OCI-LY1 (cell line): Measurements from ENCODE around the gene VAMP4.
A peak's percentile ranks its signal among the peaks of the same experiment; 100 is the strongest.

Experiments
- H2AFZ ChIP-seq: fragments of 200-600 bp; sonication (generic), shearing (Covaris generic); 2 replicates; pipeline ENCODE4 v1.6.0; 2014; ENCODE audit warnings: antibody characterized with exemption, mild to moderate bottlenecking, low read length
- H3F3A ChIP-seq: fragments of 200-600 bp; sonication (generic), shearing (Covaris generic); 2 replicates; pipeline ENCODE4 v1.6.0; 2014; ENCODE audit warnings: mild to moderate bottlenecking, antibody characterized with exemption, low read length, moderate library complexity; ENCODE audit not compliant: insufficient read depth
- H3K27ac ChIP-seq: fragments of 200-600 bp; sonication (generic); 2 replicates; pipeline ENCODE4 v1.5.1; 2014; ENCODE audit warnings: low read length, mixed run types, mild to moderate bottlenecking, low read depth; ENCODE audit not compliant: poor library complexity, severe bottlenecking
- H3K27me3 ChIP-seq: fragments of 200-600 bp; sonication (generic); 2 replicates; pipeline ENCODE4 v1.6.0; 2014; ENCODE audit warnings: antibody characterized with exemption, mild to moderate bottlenecking, low read length, moderate library complexity; ENCODE audit not compliant: insufficient read depth
- H3K36me3 ChIP-seq: fragments of 200-600 bp; sonication (generic); 2 replicates; pipeline ENCODE4 v1.6.1; 2014; ENCODE audit warnings: mild to moderate bottlenecking, antibody characterized with exemption, low read length, moderate library complexity, mixed read lengths; ENCODE audit not compliant: insufficient read depth
- H3K4me1 ChIP-seq: fragments of 200-600 bp; sonication (generic); 2 replicates; pipeline ENCODE4 v1.5.1; 2014; ENCODE audit warnings: mild to moderate bottlenecking, low read length, moderate library complexity; ENCODE audit not compliant: insufficient read depth, severe bottlenecking
- H3K4me2 ChIP-seq: fragments of 200-600 bp; sonication (generic), shearing (Covaris generic); 2 replicates; pipeline ENCODE4 v1.6.1; 2014; ENCODE audit warnings: low read length
- H3K4me3 ChIP-seq: fragments of 200-600 bp; sonication (generic); 2 replicates; pipeline ENCODE4 v1.5.1; 2014; ENCODE audit warnings: low read length, low read depth, mild to moderate bottlenecking, mixed read lengths; ENCODE audit not compliant: poor library complexity, severe bottlenecking
- H3K79me2 ChIP-seq: fragments of 200-600 bp; shearing (Covaris generic); 2 replicates; pipeline ENCODE4 v1.6.1; 2016; ENCODE audit warnings: mixed run types, low read length, mixed read lengths; ENCODE audit not compliant: insufficient read depth
- H3K9ac ChIP-seq: fragments of 200-600 bp; sonication (generic), shearing (Covaris generic); 2 replicates; pipeline ENCODE4 v1.6.1; 2014; ENCODE audit warnings: mild to moderate bottlenecking, low read length, mixed read lengths
- H3K9me2 ChIP-seq: fragments of 200-600 bp; sonication (generic), shearing (Covaris generic); 2 replicates; pipeline ENCODE4 v1.6.1; 2014; ENCODE audit warnings: low read depth, mild to moderate bottlenecking, low read length, mixed read lengths
- H3K9me3 ChIP-seq: fragments of 200-600 bp; shearing (Covaris generic); 2 replicates; pipeline ENCODE4 v1.6.1; 2014; ENCODE audit warnings: low read length, mixed read lengths
- H4K20me1 ChIP-seq: fragments of 200-600 bp; sonication (generic), shearing (Covaris generic); 2 replicates; pipeline ENCODE4 v1.6.0; 2016; ENCODE audit warnings: mild to moderate bottlenecking, low read length; ENCODE audit not compliant: insufficient read depth
- EZH2 ChIP-seq: fragments of 200-600 bp; sonication (generic), shearing (Covaris generic); IDR thresholded peaks from 2 replicates; pipeline ENCODE4 v1.8.0; 2017; ENCODE audit warnings: borderline replicate concordance, mixed run types, mild to moderate bottlenecking, antibody characterized with exemption, low read length, moderate library complexity, mixed read lengths
- TF ChIP-seq, protein P1 (sequence below): fragments of 200-600 bp; sonication (generic), shearing (Covaris generic); IDR thresholded peaks from 2 replicates; pipeline ENCODE4 v1.5.1; 2017; ENCODE audit warnings: mild to moderate bottlenecking, antibody characterized with exemption, low read length, moderate library complexity, mixed read lengths

VAMP4 gene

DNA sequence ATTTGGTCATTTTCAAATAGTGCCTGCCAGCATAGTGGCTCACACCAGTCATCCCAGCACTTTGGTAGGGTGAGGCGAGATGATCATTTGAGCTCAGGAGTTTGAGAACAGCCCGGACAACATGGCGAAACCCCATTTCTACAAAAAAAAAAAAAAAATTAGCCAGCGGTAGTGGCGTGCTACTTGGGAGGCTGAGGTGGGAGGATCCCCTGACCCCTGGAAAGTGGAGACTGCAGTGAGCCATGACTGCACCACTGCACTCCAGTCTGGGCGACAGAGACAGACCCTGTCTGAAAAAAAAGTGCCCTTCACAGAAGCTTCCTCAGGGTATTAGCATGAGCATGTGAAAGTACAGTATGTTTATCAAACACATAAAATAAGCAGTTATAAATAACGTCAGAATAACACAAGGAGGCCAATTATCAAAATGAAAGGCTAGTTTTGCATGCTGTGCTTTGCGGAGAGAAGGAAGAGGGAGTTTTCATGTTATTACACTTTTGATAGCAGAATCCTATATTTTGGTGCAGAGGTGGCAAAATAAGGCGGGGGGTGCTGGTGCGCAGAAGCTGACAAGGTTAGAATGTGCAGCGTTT lies 38.8 kb upstream of the VAMP4 start:
- H3F3A ChIP-seq, result no peaks in the 10 kb centered on the region
- peak overlapping the region; percentile 49 for H3K9ac ChIP-seq
- peak overlapping the region; percentile 75 for H3K27ac ChIP-seq
- no peaks in the 10 kb centered on the region for H3K9me2 ChIP-seq
- peak overlapping the region; percentile 91 for H3K4me3 ChIP-seq
- H3K4me1 ChIP-seq, result peaks cover 47% of the 10 kb centered on the region
- H3K4me2 ChIP-seq, result peak overlapping the region; percentile 60
- H3K9me3 ChIP-seq, result no peaks in the 10 kb centered on the region
- no peaks in the 10 kb centered on the region for H3K79me2 ChIP-seq
- H3K27me3 ChIP-seq, result no peaks in the 10 kb centered on the region
- TF ChIP-seq, protein P1, sequence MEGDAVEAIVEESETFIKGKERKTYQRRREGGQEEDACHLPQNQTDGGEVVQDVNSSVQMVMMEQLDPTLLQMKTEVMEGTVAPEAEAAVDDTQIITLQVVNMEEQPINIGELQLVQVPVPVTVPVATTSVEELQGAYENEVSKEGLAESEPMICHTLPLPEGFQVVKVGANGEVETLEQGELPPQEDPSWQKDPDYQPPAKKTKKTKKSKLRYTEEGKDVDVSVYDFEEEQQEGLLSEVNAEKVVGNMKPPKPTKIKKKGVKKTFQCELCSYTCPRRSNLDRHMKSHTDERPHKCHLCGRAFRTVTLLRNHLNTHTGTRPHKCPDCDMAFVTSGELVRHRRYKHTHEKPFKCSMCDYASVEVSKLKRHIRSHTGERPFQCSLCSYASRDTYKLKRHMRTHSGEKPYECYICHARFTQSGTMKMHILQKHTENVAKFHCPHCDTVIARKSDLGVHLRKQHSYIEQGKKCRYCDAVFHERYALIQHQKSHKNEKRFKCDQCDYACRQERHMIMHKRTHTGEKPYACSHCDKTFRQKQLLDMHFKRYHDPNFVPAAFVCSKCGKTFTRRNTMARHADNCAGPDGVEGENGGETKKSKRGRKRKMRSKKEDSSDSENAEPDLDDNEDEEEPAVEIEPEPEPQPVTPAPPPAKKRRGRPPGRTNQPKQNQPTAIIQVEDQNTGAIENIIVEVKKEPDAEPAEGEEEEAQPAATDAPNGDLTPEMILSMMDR, result no peak
- peaks cover 20% of the 10 kb centered on the region for H3K36me3 ChIP-seq
- H4K20me1 ChIP-seq, result no peaks in the 10 kb centered on the region
- H2AFZ ChIP-seq, result peak overlapping the region; percentile 10

DNA sequence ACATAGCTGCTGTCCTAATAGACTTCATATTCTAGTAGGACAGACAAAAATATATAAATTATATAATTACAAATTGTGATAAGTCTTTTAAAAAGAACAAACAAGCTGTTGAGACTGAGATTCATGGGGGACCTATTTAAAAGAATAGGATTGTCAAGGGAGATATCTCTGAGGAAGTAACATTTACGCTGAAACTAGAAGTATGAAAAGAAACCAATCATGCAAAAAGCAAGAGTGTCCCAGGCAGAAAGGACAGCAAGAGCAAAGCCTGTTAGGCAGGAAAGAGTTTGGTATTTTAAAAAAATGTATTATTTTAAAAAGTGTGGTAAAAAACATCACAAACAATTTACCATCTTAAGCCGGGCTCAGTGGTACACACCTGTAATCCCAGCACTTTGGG lies 30.4 kb upstream of the VAMP4 start:
- Histone ChIP-seq H3K4me1 (no peaks in the 10 kb centered on the region), H3K36me3 (no peaks in the 10 kb centered on the region), H3K27me3 (no peaks in the 10 kb centered on the region), H4K20me1 (no peaks in the 10 kb centered on the region), H3K79me2 (no peaks in the 10 kb centered on the region), H2AFZ (no peak overlapping the region), H3K9ac (no peak overlapping the region), H3K9me3 (no peaks in the 10 kb centered on the region), H3K27ac (no peak overlapping the region), H3F3A (no peaks in the 10 kb centered on the region), H3K4me2 (no peak overlapping the region), H3K4me3 (no peak overlapping the region), H3K9me2 (no peaks in the 10 kb centered on the region)
- TF ChIP-seq, protein P1, result no peak
- no peak for TF ChIP-seq EZH2

DNA sequence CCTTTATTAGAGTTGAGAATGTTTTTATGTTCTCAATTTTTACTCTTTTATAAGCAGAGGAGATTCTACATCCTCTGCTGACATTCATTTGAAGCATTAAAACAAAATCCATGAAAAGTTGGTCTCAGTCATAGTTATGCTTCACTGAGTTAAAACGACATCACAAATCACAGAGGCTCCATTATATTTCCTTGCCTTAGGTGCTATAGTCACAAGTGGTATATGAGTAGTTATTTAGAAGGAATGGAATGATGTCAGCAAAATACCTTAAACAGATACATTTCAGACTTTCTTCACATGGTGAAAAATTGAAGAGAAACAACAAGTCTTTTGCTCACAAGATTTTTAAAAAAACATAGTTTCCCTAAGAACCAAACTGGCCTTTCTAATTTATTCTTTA lies 27.9 kb upstream of the VAMP4 start:
- H4K20me1 ChIP-seq, result no peaks in the 10 kb centered on the region
- no peaks in the 10 kb centered on the region for H3K9me3 ChIP-seq
- no peaks in the 10 kb centered on the region for H3K36me3 ChIP-seq
- no peak overlapping the region for H3K4me3 ChIP-seq
- no peaks in the 10 kb centered on the region for H3F3A ChIP-seq
- H2AFZ ChIP-seq, result no peak overlapping the region
- no peak overlapping the region for H3K9ac ChIP-seq
- no peaks in the 10 kb centered on the region for H3K9me2 ChIP-seq
- no peak for TF ChIP-seq EZH2
- TF ChIP-seq, protein P1, result no peak
- no peak overlapping the region for H3K27ac ChIP-seq
- H3K79me2 ChIP-seq, result no peaks in the 10 kb centered on the region
- H3K27me3 ChIP-seq, result no peaks in the 10 kb centered on the region
- H3K4me2 ChIP-seq, result no peak overlapping the region
- no peaks in the 10 kb centered on the region for H3K4me1 ChIP-seq
